H9 (cell line): Measurements from ENCODE around the gene BEND7. TPM values are rescaled to one million over a fixed set of nuclear protein-coding genes. Genes with fewer than 3 reads are reported as not detected.

Experiments
- DNase-seq: peaks from one replicate; pipeline ENCODE4 v3.0.0-alpha.2; 2017
- H2AFZ ChIP-seq: one replicate; pipeline ENCODE4 v1.6.1; 2013; ENCODE audit warnings: mild to moderate bottlenecking, low read length, control low read depth, moderate library complexity
- H2AK5ac ChIP-seq: 2 replicates; pipeline ENCODE4 v1.6.1; 2013; ENCODE audit warnings: low read length, control low read depth, mixed read lengths; ENCODE audit not compliant: insufficient read length
- H2BK120ac ChIP-seq: one replicate; pipeline ENCODE4 v1.6.1; 2013; ENCODE audit warnings: low read depth, mild to moderate bottlenecking, low read length, control low read depth, inconsistent platforms; ENCODE audit not compliant: poor library complexity, severe bottlenecking
- H2BK12ac ChIP-seq: 2 replicates; pipeline ENCODE4 v1.6.1; 2013; ENCODE audit warnings: low read length, control low read depth, mixed read lengths, low read depth; ENCODE audit not compliant: insufficient read length
- H2BK15ac ChIP-seq: 2 replicates; pipeline ENCODE4 v1.6.1; 2013; ENCODE audit warnings: low read depth, low read length, control low read depth
- H2BK20ac ChIP-seq: one replicate; pipeline ENCODE4 v1.6.1; 2013; ENCODE audit warnings: low read depth, mild to moderate bottlenecking, low read length, control low read depth, inconsistent platforms; ENCODE audit not compliant: poor library complexity, severe bottlenecking
- H2BK5ac ChIP-seq: 2 replicates; pipeline ENCODE4 v1.6.1; 2013; ENCODE audit warnings: low read length, control low read depth, mixed read lengths; ENCODE audit not compliant: insufficient read length
- H3K14ac ChIP-seq: 2 replicates; pipeline ENCODE4 v1.6.1; 2013; ENCODE audit warnings: low read length, control low read depth; ENCODE audit not compliant: insufficient read depth
- H3K18ac ChIP-seq: 2 replicates; pipeline ENCODE4 v1.6.1; 2013; ENCODE audit warnings: low read depth, mild to moderate bottlenecking, mixed read lengths, low read length, control low read depth; ENCODE audit not compliant: insufficient read length
- H3K23ac ChIP-seq: 2 replicates; pipeline ENCODE4 v1.6.1; 2013; ENCODE audit warnings: low read length, control low read depth, mixed read lengths, low read depth; ENCODE audit not compliant: insufficient read length
- H3K23me2 ChIP-seq: 2 replicates; pipeline ENCODE4 v1.6.1; 2013; ENCODE audit warnings: low read depth, mild to moderate bottlenecking, mixed read lengths, low read length, control low read depth; ENCODE audit not compliant: insufficient read length, poor library complexity, severe bottlenecking
- H3K27ac ChIP-seq: 2 replicates; pipeline ENCODE4 v1.5.1; 2013; ENCODE audit warnings: low read length, control low read depth, mixed read lengths, low read depth; ENCODE audit not compliant: insufficient read length
- H3K27me3 ChIP-seq: 2 replicates; pipeline ENCODE4 v1.6.1; 2013; ENCODE audit warnings: low read length, control low read depth, inconsistent platforms; ENCODE audit not compliant: insufficient read depth
- H3K4ac ChIP-seq: 2 replicates; pipeline ENCODE4 v1.6.1; 2013; ENCODE audit warnings: low read depth, mild to moderate bottlenecking, control low read depth, inconsistent platforms, low read length, moderate library complexity
- H3K4me1 ChIP-seq: 2 replicates; pipeline ENCODE4 v1.6.1; 2013; ENCODE audit warnings: low read length, control low read depth, inconsistent platforms; ENCODE audit not compliant: insufficient read depth
- H3K4me2 ChIP-seq: 2 replicates; pipeline ENCODE4 v1.6.1; 2013; ENCODE audit warnings: low read length, control low read depth, mixed read lengths; ENCODE audit not compliant: insufficient read length, insufficient read depth
- H3K56ac ChIP-seq: 2 replicates; pipeline ENCODE4 v1.6.1; 2013; ENCODE audit warnings: low read depth, mild to moderate bottlenecking, mixed read lengths, low read length, control low read depth; ENCODE audit not compliant: insufficient read length
- H3K79me1 ChIP-seq: 2 replicates; pipeline ENCODE4 v1.6.1; 2013; ENCODE audit warnings: low read depth, mild to moderate bottlenecking, moderate library complexity, low read length, control low read depth, inconsistent platforms; ENCODE audit not compliant: insufficient read depth, poor library complexity, severe bottlenecking
- H3K79me2 ChIP-seq: 2 replicates; pipeline ENCODE4 v1.6.1; 2013; ENCODE audit warnings: low read length, control low read depth, inconsistent platforms; ENCODE audit not compliant: insufficient read depth
- H3K9ac ChIP-seq: 2 replicates; pipeline ENCODE4 v1.6.1; 2013; ENCODE audit warnings: low read length, control low read depth, mixed read lengths; ENCODE audit not compliant: insufficient read length; ENCODE audit errors: extremely low read depth
- H3K9me3 ChIP-seq: one replicate; pipeline ENCODE4 v1.6.1; 2013; ENCODE audit warnings: low read depth, low read length, inconsistent platforms; ENCODE audit not compliant: control insufficient read depth
- H3T11ph ChIP-seq: one replicate; pipeline ENCODE4 v1.6.1; 2013; ENCODE audit warnings: mild to moderate bottlenecking, low read length, control low read depth, inconsistent platforms
- H4K20me1 ChIP-seq: one replicate; pipeline ENCODE4 v1.6.1; 2013; ENCODE audit not compliant: control insufficient read depth, insufficient read length, insufficient read depth
- H4K5ac ChIP-seq: 2 replicates; pipeline ENCODE4 v1.6.1; 2013; ENCODE audit warnings: low read depth, mild to moderate bottlenecking, mixed read lengths, low read length, control low read depth; ENCODE audit not compliant: insufficient read length
- H4K8ac ChIP-seq: replicated peaks from 2 replicates; pipeline ENCODE4 v1.6.1; 2013; ENCODE audit warnings: low read length, control low read depth, mixed read lengths, low read depth; ENCODE audit not compliant: insufficient read length
- H4K91ac ChIP-seq: 2 replicates; pipeline ENCODE4 v1.6.1; 2013; ENCODE audit warnings: low read depth, mild to moderate bottlenecking, moderate library complexity, mixed read lengths, low read length, control low read depth; ENCODE audit not compliant: insufficient read length
- H3K27ac Mint-ChIP-seq, 3 experiments: 2 replicates in 2 of 3; 3 replicates in 1 of 3; pipeline ENCODE4 v1.8.0; 2020 to 2021; ENCODE audit warnings: mixed read lengths in 3 of 3, mild to moderate bottlenecking in 1 of 3, moderate library complexity in 1 of 3
- H3K27me3 Mint-ChIP-seq: 2 replicates; pipeline ENCODE4 v1.8.0; 2021; ENCODE audit warnings: low read depth, mild to moderate bottlenecking, moderate library complexity, mixed read lengths
- H3K36me3 Mint-ChIP-seq, 3 experiments: 2 replicates in 2 of 3; 3 replicates in 1 of 3; pipeline ENCODE4 v1.8.0; 2020 to 2021; ENCODE audit warnings: low read depth in 3 of 3, mixed read lengths in 3 of 3; ENCODE audit not compliant: insufficient read depth in 1 of 3
- H3K4me1 Mint-ChIP-seq, 2 experiments: 2 replicates each; pipeline ENCODE4 v1.8.0; 2020; ENCODE audit warnings: mixed read lengths in 2 of 2
- H3K4me3 Mint-ChIP-seq, 2 experiments: 2 replicates in 1 of 2; 3 replicates in 1 of 2; pipeline ENCODE4 v1.8.0; 2020 to 2021; ENCODE audit warnings: mild to moderate bottlenecking in 2 of 2, mixed read lengths in 2 of 2, moderate library complexity in 1 of 2
- H3K9me3 Mint-ChIP-seq, 2 experiments: 2 replicates in 1 of 2; 3 replicates in 1 of 2; pipeline ENCODE4 v1.8.0; 2020; ENCODE audit warnings: mild to moderate bottlenecking in 2 of 2, mixed read lengths in 2 of 2, moderate library complexity in 1 of 2
- CTCF ChIP-seq: fragments of 200-600 bp; sonication (generic); conservative IDR thresholded peaks from 3 replicates; pipeline ENCODE4 v1.8.0; 2021; ENCODE audit warnings: antibody characterized with exemption, mild to moderate bottlenecking
- total RNA-seq: library from RNA; stranded (reverse); gene quantifications from 2 replicates; pipeline ENCODE4 v1.2.1, GENCODE V29; 2021

The BEND7 gene
- total RNA-seq, 1 experiment from 2014 or later, result 17.7 TPM

GRCh38 chr10:13475124-13475523 lies 53.7 kb downstream of the BEND7 start:
- H2BK20ac ChIP-seq, result no peak overlapping the region
- H2BK15ac ChIP-seq, result no peak overlapping the region
- H3K79me1 ChIP-seq, result no peaks in the 10 kb centered on the region
- H3K18ac ChIP-seq, result no peak overlapping the region
- no peaks in the 10 kb centered on the region for H3K79me2 ChIP-seq
- Mint-ChIP-seq H3K9me3 (no peaks in the 10 kb centered on the region), H3K36me3 (no peaks in the 10 kb centered on the region), H3K27ac (no peak overlapping the region), H3K27me3 (no peaks in the 10 kb centered on the region), H3K4me3 (no peak overlapping the region), H3K4me1 (no peaks in the 10 kb centered on the region)
- H3T11ph ChIP-seq, result no peak overlapping the region
- H3K23me2 ChIP-seq, result no peaks in the 10 kb centered on the region
- TF ChIP-seq CTCF, result no peak
- H4K5ac ChIP-seq, result no peak overlapping the region
- H3K14ac ChIP-seq, result no peak overlapping the region
- H2AK5ac ChIP-seq, result no peak overlapping the region
- H3K56ac ChIP-seq, result no peak overlapping the region
- H3K4me2 ChIP-seq, result no peak overlapping the region
- H4K91ac ChIP-seq, result no peak overlapping the region
- no peaks in the 10 kb centered on the region for H3K4me1 ChIP-seq
- H2BK120ac ChIP-seq, result no peak overlapping the region
- H3K23ac ChIP-seq, result no peak overlapping the region
- H4K8ac ChIP-seq, result no peak overlapping the region
- no peaks in the 10 kb centered on the region for H3K9me3 ChIP-seq
- DNase-seq, result no peak
- no peaks in the 10 kb centered on the region for H4K20me1 ChIP-seq
- no peaks in the 10 kb centered on the region for H3K27me3 ChIP-seq
- H3K9ac ChIP-seq, result no peak overlapping the region
- no peak overlapping the region for H2AFZ ChIP-seq
- no peak overlapping the region for H3K4ac ChIP-seq
- no peak overlapping the region for H2BK5ac ChIP-seq
- no peak overlapping the region for H3K27ac ChIP-seq
- H2BK12ac ChIP-seq, result no peak overlapping the region
